WTC11 (cell line): ENCODE results near the gene PHC3. TPM values are rescaled to one million over a fixed set of nuclear protein-coding genes. Genes with fewer than 3 reads are reported as not detected.

ENCODE experiments used
- total RNA-seq: library from RNA; stranded (reverse); gene quantifications from 3 replicates; pipeline ENCODE4 v1.2.3, GENCODE V29; 2021
- TF ChIP-seq, protein P1 (sequence below): fragments of 200-600 bp; IDR thresholded peaks from 2 replicates; pipeline ENCODE4 v1.8.0; 2022; ENCODE audit warnings: antibody characterized with exemption

The PHC3 gene
- total RNA-seq, 1 experiment from 2014 or later = 27.8 TPM

DNA sequence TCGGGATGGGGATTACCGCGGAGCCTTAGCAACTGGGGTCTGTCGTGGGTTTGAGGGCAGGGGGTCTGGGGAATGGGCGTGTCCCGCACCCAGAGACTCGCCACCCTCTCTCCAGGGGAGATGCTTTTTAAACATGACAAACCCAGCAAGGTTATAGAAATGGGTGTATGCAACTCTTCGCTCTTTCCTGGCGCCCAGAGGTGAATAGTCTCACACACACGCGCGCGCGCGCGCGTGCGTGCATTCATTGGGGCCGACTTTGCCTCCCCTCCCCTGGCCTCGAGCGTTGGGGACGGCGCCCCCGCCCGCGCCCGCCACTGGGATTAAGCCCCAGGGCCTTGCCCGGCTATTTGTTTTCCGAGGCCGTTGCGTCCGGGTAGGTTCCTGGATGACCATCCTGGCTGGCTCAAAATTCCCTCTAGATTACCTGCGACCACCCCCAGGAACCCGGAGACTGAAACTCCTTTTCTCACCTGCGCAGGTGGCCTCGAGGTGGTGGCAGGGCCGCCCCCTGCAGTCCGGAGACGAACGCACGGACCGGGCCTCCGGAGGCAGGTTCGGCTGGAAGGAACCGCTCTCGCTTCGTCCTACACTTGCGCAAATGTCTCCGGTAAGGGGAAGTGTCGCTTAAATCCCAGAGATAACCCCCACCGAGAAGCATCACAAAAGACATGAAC, 143.0 kb downstream of the PHC3 start (continued):
- TF ChIP-seq, protein P1, sequence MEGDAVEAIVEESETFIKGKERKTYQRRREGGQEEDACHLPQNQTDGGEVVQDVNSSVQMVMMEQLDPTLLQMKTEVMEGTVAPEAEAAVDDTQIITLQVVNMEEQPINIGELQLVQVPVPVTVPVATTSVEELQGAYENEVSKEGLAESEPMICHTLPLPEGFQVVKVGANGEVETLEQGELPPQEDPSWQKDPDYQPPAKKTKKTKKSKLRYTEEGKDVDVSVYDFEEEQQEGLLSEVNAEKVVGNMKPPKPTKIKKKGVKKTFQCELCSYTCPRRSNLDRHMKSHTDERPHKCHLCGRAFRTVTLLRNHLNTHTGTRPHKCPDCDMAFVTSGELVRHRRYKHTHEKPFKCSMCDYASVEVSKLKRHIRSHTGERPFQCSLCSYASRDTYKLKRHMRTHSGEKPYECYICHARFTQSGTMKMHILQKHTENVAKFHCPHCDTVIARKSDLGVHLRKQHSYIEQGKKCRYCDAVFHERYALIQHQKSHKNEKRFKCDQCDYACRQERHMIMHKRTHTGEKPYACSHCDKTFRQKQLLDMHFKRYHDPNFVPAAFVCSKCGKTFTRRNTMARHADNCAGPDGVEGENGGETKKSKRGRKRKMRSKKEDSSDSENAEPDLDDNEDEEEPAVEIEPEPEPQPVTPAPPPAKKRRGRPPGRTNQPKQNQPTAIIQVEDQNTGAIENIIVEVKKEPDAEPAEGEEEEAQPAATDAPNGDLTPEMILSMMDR = peak; percentile 13; the same call in 1 of the 2 replicates

Other genes with a start within 250 kb of the PHC3 start
- 51.2 to 61.0 TPM (median 52.5 TPM) in 3 replicates for gene SEC62, start 214.9 kb downstream of the PHC3 start, total RNA-seq
- 28.9 to 33.3 TPM (median 32.2 TPM) in 3 replicates for gene GPR160, start 143.7 kb downstream of the PHC3 start, total RNA-seq
- 79.1 to 90.6 TPM (median 87.4 TPM) in 3 replicates for gene PRKCI, start 40.7 kb upstream of the PHC3 start, total RNA-seq
- gene SKIL, start 176.0 kb upstream of the PHC3 start, total RNA-seq = 181 to 190 TPM (median 188 TPM) in 3 replicates
- gene CLDN11, start 237.1 kb upstream of the PHC3 start, total RNA-seq = 12.1 to 12.6 TPM (median 12.5 TPM) in 3 replicates